Endothelial cell (in vitro differentiated cells): ENCODE data around the gene CHIC2. TPM values are rescaled to one million over a fixed set of nuclear protein-coding genes. Genes with fewer than 3 reads are reported as not detected.
A peak's percentile ranks its signal among the peaks of the same experiment; 100 is the strongest.

Experiments used
- DNase-seq: peaks from one replicate; pipeline ENCODE4 v3.0.0; 2021; ENCODE audit warnings: low spot score
- H3K27ac Mint-ChIP-seq: one replicate; pipeline ENCODE4 v1.8.0; 2021; ENCODE audit warnings: mixed read lengths, inconsistent platforms; ENCODE audit not compliant: unreplicated experiment
- H3K27me3 Mint-ChIP-seq: one replicate; pipeline ENCODE4 v1.8.0; 2021; ENCODE audit warnings: mild to moderate bottlenecking, moderate library complexity, mixed read lengths, inconsistent platforms; ENCODE audit not compliant: unreplicated experiment
- H3K36me3 Mint-ChIP-seq: one replicate; pipeline ENCODE4 v1.8.0; 2021; ENCODE audit warnings: mild to moderate bottlenecking, low read depth, mixed read lengths, inconsistent platforms; ENCODE audit not compliant: unreplicated experiment
- H3K4me1 Mint-ChIP-seq: one replicate; pipeline ENCODE4 v1.8.0; 2021; ENCODE audit warnings: mild to moderate bottlenecking, mixed read lengths, inconsistent platforms; ENCODE audit not compliant: unreplicated experiment
- H3K4me3 Mint-ChIP-seq: one replicate; pipeline ENCODE4 v1.8.0; 2021; ENCODE audit warnings: mild to moderate bottlenecking, mixed read lengths, inconsistent platforms; ENCODE audit not compliant: unreplicated experiment
- H3K9me3 Mint-ChIP-seq: one replicate; pipeline ENCODE4 v1.8.0; 2021; ENCODE audit warnings: mixed read lengths, inconsistent platforms; ENCODE audit not compliant: unreplicated experiment
- CTCF ChIP-seq: fragments of 200-600 bp; sonication (generic); IDR thresholded peaks from one replicate; pipeline ENCODE4 v1.5.0; 2021; ENCODE audit warnings: antibody characterized with exemption; ENCODE audit not compliant: unreplicated experiment
- total RNA-seq: library from RNA; stranded (reverse); fragmentation: NEBNext Ultra II Directional; extraction: Animal tissue kit (Norgen Biotek cat#: 25700); gene quantifications from one replicate; pipeline ENCODE4 v1.2.1, GENCODE V29; 2021; ENCODE audit not compliant: unreplicated experiment

The CHIC2 gene
- total RNA-seq, 1 donor from 2014 or later = 33.1 TPM

- H3K27ac Mint-ChIP-seq = no peak within 1 kb of the TSS
- H3K36me3 Mint-ChIP-seq = peaks cover 4% of the 10 kb centered on the region
- peak within 1 kb of the TSS; percentile 37 for H3K4me3 Mint-ChIP-seq
- DNase-seq = no peak
- no peaks in the 10 kb centered on the region for H3K9me3 Mint-ChIP-seq
- H3K4me1 Mint-ChIP-seq = peaks cover 50% of the 10 kb centered on the region
- TF ChIP-seq CTCF = no peak
- H3K27me3 Mint-ChIP-seq = peaks cover 34% of the 10 kb centered on the region
Measured at GRCh38 chr4:54099748-54100574, 35.6 kb upstream of the CHIC2 start, which contains the start of gene GSX2. Gene GSX2 (plus strand): TSS chr4:54100163. CDS start chr4:54100345, 182 bp downstream.

GRCh38 chr4:54099287-54099747, 34.9 kb upstream of the CHIC2 start:
- H3K4me3 Mint-ChIP-seq = peak overlapping the region; percentile 37
- H3K27me3 Mint-ChIP-seq = peaks cover 35% of the 10 kb centered on the region
- no peak overlapping the region for H3K27ac Mint-ChIP-seq
- peaks cover 4% of the 10 kb centered on the region for H3K36me3 Mint-ChIP-seq
- H3K4me1 Mint-ChIP-seq = peaks cover 48% of the 10 kb centered on the region
- TF ChIP-seq CTCF = no peak
- no peaks in the 10 kb centered on the region for H3K9me3 Mint-ChIP-seq
- no peak for DNase-seq

GRCh38 chr4:54098375-54098774, 34.0 kb upstream of the CHIC2 start:
- Mint-ChIP-seq H3K36me3 (peaks cover 4% of the 10 kb centered on the region), H3K4me1 (peaks cover 54% of the 10 kb centered on the region), H3K4me3 (no peak overlapping the region), H3K27ac (no peak overlapping the region), H3K27me3 (peaks cover 42% of the 10 kb centered on the region), H3K9me3 (no peaks in the 10 kb centered on the region)
- no peak for TF ChIP-seq CTCF
- DNase-seq = no peak

- Mint-ChIP-seq H3K4me1 (peaks cover 49% of the 10 kb centered on the region), H3K27me3 (peaks cover 46% of the 10 kb centered on the region), H3K4me3 (no peak overlapping the region), H3K9me3 (no peaks in the 10 kb centered on the region), H3K27ac (no peak overlapping the region), H3K36me3 (peaks cover 4% of the 10 kb centered on the region)
- no peak for TF ChIP-seq CTCF
- no peak for DNase-seq
Measured at GRCh38 chr4:54097152-54097551, 32.7 kb upstream of the CHIC2 start.

GRCh38 chr4:54096295-54096962, 32.0 kb upstream of the CHIC2 start:
- Mint-ChIP-seq H3K36me3 (peaks cover 4% of the 10 kb centered on the region), H3K4me1 (peaks cover 54% of the 10 kb centered on the region), H3K9me3 (no peaks in the 10 kb centered on the region), H3K4me3 (no peak overlapping the region), H3K27me3 (peaks cover 46% of the 10 kb centered on the region), H3K27ac (no peak overlapping the region)
- no peak for DNase-seq
- TF ChIP-seq CTCF = no peak
